ENCODE results near the gene BOLA3.

The BOLA3 gene

GRCh38 chr2:74099271-74099670 lies 48.4 kb downstream of the BOLA3 start:
- DNase-seq, result no peak
- H3K27me3 Mint-ChIP-seq (ENCODE audit: low read depth, poor library complexity), result peaks cover 2% of the 10 kb centered on the region
- H3K4me1 Mint-ChIP-seq, result peaks cover 5% of the 10 kb centered on the region
- no peaks in the 10 kb centered on the region for H3K9me3 Mint-ChIP-seq
- no peak overlapping the region for H3K4me3 Mint-ChIP-seq
- no peak overlapping the region for H3K27ac Mint-ChIP-seq
- peaks cover 65% of the 10 kb centered on the region for H3K36me3 Mint-ChIP-seq (ENCODE audit: low read depth)
- no peak for TF ChIP-seq CTCF (IDR thresholded peaks at IDR 0.05)

GRCh38 chr2:74097574-74097973 lies 50.1 kb downstream of the BOLA3 start:
- Mint-ChIP-seq H3K4me3 (no peak overlapping the region), H3K4me1 (no peaks in the 10 kb centered on the region), H3K27ac (peak overlapping the region; percentile 33), H3K27me3 (ENCODE audit: low read depth, poor library complexity) (peaks cover 2% of the 10 kb centered on the region), H3K36me3 (ENCODE audit: low read depth) (peaks cover 56% of the 10 kb centered on the region), H3K9me3 (no peaks in the 10 kb centered on the region)
- DNase-seq, result no peak
- TF ChIP-seq CTCF (IDR thresholded peaks at IDR 0.05), result no peak

GRCh38 chr2:74096052-74096451 lies 51.7 kb downstream of the BOLA3 start:
- Mint-ChIP-seq H3K36me3 (ENCODE audit: low read depth) (peaks cover 53% of the 10 kb centered on the region), H3K9me3 (no peaks in the 10 kb centered on the region)

GRCh38 chr2:74095632-74096031 lies 52.1 kb downstream of the BOLA3 start:
- H3K36me3 Mint-ChIP-seq (ENCODE audit: low read depth), result peaks cover 53% of the 10 kb centered on the region
- DNase-seq, result no peak

More at GRCh38 chr2:74096052-74096451, 51.7 kb downstream of the BOLA3 start:
- TF ChIP-seq CTCF (IDR thresholded peaks at IDR 0.05), result no peak
- Mint-ChIP-seq H3K4me3 (no peak overlapping the region), H3K27me3 (ENCODE audit: low read depth, poor library complexity) (peaks cover 2% of the 10 kb centered on the region), H3K27ac (no peak overlapping the region), H3K4me1 (no peaks in the 10 kb centered on the region)
- DNase-seq, result no peak

GRCh38 chr2:74094291-74094690 lies 53.4 kb downstream of the BOLA3 start:
- peaks cover 11% of the 10 kb centered on the region for H3K4me1 Mint-ChIP-seq
- no peak for DNase-seq
- peaks cover 56% of the 10 kb centered on the region for H3K36me3 Mint-ChIP-seq (ENCODE audit: low read depth)
- peak overlapping the region; percentile 85 for H3K27ac Mint-ChIP-seq
- no peaks in the 10 kb centered on the region for H3K9me3 Mint-ChIP-seq
- no peak overlapping the region for H3K4me3 Mint-ChIP-seq
- peaks cover 2% of the 10 kb centered on the region for H3K27me3 Mint-ChIP-seq (ENCODE audit: low read depth, poor library complexity)
- TF ChIP-seq CTCF (IDR thresholded peaks at IDR 0.05), result no peak

More at GRCh38 chr2:74095632-74096031, 52.1 kb downstream of the BOLA3 start:
- TF ChIP-seq CTCF (IDR thresholded peaks at IDR 0.05), result no peak
- Mint-ChIP-seq H3K27ac (no peak overlapping the region), H3K4me1 (no peaks in the 10 kb centered on the region), H3K4me3 (no peak overlapping the region), H3K9me3 (no peaks in the 10 kb centered on the region), H3K27me3 (ENCODE audit: low read depth, poor library complexity) (peaks cover 2% of the 10 kb centered on the region)

GRCh38 chr2:74093840-74094239 lies 53.9 kb downstream of the BOLA3 start:
- peaks cover 16% of the 10 kb centered on the region for H3K4me1 Mint-ChIP-seq
- peak overlapping the region; percentile 85 for H3K27ac Mint-ChIP-seq
- H3K9me3 Mint-ChIP-seq, result no peaks in the 10 kb centered on the region
- no peak for DNase-seq
- no peak for TF ChIP-seq CTCF (IDR thresholded peaks at IDR 0.05)
- no peak overlapping the region for H3K4me3 Mint-ChIP-seq
- H3K36me3 Mint-ChIP-seq (ENCODE audit: low read depth), result peaks cover 56% of the 10 kb centered on the region
- H3K27me3 Mint-ChIP-seq (ENCODE audit: low read depth, poor library complexity), result peaks cover 2% of the 10 kb centered on the region

Measured in nephron progenitor cell (in vitro differentiated cells).